ENCODE data around the gene FREM2.

FREM2 gene

GRCh38 chr13:38686577-38687245, at the start of gene FREM2:
FREM2 (plus strand) TSS chr13:38687077; CDS start chr13:38687345, 268 bp downstream.
- DNase-seq = no peak

DNA sequence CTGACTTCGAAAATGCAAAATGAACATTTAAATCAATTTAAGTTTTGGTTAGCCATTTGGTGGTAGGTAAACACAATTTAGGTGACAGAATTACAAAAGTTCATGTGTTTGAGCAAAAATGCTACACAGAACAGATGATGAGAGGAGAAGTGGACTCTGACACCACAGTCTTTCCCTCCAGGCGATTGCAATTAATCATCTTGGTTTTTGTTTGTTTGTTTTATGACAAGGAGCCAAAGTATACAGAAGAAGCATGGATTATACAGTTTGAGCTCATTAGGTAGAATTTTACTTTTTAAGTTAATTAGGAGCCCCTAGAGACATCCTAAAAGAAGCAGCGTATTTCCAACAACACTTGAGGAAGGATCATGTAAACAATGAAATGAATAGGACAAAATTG, 49.3 kb upstream of the FREM2 start:
- DNase-seq = no peak

- no peak for DNase-seq
Observed at GRCh38 chr13:38641164-38641948, 45.5 kb upstream of the FREM2 start.

DNA sequence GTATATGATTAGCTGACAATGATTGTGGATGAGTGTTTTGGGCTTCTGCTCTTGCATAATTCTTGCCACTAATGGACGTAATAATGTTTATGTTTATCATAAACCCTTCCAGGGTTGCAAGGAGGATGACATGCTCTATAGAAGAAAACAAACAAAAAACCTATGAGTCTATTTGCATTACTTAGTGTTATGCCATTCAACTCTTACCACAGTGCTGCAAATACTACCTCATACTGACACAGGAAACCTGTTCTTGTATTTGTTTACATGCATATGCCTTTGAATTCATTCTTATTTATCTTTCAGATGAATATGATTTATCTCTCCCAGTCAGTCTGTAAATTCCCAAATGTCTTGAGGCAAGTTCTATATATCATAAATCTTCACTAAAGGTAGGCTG, 39.6 kb upstream of the FREM2 start:
- DNase-seq = no peak

GRCh38 chr13:38648912-38649311, 38.0 kb upstream of the FREM2 start:
- DNase-seq = no peak

GRCh38 chr13:38656699-38657098, 30.2 kb upstream of the FREM2 start:
- no peak for DNase-seq

DNA sequence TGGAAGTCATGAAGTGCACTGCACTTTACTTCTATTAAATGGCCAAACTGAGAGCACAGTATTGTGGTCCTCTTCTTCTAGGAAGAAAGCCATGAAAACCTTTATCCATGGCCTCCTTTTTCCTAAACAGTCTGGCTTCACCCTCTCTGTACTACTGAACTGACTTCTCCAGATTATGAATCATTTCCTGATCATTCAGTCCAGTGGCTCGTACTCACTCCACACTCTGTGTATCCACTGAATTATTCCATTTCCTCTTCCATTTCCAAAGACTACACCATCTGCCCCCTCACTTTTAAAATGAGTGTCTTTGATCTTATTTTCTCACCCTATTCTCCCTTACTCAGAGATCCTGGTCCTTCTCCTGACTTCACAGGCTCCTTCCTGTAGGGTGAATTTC, 29.7 kb upstream of the FREM2 start:
- DNase-seq = no peak

DNA sequence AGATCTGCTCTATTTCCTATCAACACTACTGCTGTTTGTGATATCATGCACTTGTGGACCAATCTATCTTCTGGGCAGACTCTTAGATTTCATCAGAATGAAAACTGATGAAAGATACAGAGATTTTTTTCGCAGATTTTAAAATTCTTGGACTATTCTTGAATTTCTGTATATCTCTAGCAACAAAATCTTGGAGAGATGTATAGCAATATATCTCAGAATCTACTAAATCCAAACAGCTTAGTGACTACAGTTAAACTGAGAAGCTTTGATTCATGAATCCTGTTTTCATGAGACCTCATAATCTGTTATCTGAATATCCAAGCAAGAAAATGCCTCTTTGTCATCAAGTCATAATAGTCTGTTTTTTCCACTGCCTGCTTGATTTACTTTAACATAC, 28.0 kb upstream of the FREM2 start:
- no peak for DNase-seq

GRCh38 chr13:38661010-38661675, 25.7 kb upstream of the FREM2 start:
- DNase-seq = no peak

- DNase-seq = no peak
Observed at GRCh38 chr13:38662362-38662761, 24.5 kb upstream of the FREM2 start.

DNA sequence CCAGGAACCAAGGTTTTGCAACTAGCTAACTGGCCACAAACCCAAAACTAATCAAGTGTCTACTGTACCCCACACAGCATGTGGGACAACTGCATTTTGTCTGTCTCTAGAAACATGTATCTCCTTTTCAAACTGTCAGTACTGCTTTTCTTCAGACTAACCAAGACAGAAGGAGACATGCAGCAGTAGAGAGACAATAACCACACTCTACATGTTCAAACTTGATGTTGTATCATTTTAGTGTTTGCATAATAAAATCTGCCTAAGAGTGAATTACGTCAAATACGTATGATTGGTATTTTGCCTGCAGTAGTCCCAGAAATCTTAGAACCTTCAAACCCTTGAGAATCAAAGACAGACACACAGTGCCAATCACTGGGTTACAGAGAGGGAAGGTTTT, 22.0 kb upstream of the FREM2 start:
- no peak for DNase-seq

DNA sequence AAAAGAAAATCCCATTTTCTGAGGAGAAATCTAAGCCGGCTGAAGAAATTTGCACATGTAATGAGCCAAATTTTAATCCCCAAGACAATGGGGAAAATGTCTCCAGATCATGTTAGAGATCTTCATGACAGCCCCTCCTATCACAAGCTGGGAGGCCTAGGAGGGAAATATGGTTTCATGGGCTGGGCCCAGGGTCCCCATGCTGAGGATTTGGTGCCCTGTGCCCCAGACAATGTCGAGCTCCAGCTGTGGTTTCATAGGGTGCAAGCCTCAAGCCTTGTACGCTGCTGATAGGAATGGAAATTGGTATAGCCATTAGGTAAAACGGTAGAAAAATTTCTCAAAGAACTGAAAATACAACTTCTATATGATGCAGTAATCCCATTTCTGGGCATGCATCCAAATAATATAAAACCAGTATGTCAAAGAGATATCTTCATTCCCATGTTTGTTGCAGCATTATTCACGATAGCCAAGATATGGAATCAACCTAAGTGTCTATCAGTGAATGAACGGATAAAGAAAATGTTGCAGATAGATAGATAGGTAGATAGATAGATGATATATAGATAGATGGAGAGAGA, 19.3 kb upstream of the FREM2 start:
- no peak for DNase-seq

- no peak for DNase-seq
Observed at GRCh38 chr13:38669234-38669964, 17.5 kb upstream of the FREM2 start.

- DNase-seq = no peak
Observed at GRCh38 chr13:38670627-38671026, 16.2 kb upstream of the FREM2 start.

- DNase-seq = no peak
Observed at GRCh38 chr13:38671980-38672379, 14.9 kb upstream of the FREM2 start.

- DNase-seq = no peak
Observed at GRCh38 chr13:38674208-38674607, 12.7 kb upstream of the FREM2 start.

DNA sequence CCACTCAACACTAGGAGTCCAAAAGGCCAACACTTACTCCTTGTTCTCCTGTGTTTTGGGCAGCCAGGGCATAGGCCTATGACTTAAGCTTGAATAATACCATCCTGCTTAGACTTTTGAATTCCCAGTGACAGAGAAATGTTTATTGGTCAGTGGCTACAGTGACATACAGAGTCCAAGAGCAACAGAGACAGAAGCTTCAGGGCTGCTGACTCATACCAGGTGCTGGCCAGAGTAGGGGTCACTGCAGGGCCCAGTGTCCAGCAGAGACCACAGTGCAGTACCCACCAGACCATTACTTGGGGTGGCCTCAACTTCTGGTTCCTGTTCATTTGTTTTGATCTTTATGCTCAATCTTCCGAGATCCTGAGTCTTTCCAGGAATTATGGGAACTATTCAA, 6.0 kb upstream of the FREM2 start:
- DNase-seq = no peak

DNA sequence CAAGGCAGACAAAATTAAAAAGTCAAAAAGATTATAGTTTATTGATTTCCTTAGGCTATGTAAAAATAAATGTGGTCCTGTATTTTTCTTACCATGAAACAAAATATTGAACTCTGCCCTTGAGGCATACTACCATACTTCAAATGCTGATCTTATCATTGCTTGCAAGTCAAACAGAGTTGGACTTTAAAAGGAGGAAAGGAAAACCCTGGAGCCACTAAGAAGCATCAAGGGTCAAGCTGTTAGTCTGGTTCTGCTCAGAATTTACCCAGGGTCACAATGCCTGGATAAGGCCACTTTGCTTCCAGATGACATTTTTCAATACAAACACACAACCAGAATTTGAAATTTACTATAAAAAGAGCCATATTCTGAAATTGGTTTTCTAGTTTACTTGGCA, 2.2 kb upstream of the FREM2 start:
- no peak for DNase-seq

GRCh38 chr13:38685431-38685830, 1.4 kb upstream of the FREM2 start:
- DNase-seq = no peak

DNA sequence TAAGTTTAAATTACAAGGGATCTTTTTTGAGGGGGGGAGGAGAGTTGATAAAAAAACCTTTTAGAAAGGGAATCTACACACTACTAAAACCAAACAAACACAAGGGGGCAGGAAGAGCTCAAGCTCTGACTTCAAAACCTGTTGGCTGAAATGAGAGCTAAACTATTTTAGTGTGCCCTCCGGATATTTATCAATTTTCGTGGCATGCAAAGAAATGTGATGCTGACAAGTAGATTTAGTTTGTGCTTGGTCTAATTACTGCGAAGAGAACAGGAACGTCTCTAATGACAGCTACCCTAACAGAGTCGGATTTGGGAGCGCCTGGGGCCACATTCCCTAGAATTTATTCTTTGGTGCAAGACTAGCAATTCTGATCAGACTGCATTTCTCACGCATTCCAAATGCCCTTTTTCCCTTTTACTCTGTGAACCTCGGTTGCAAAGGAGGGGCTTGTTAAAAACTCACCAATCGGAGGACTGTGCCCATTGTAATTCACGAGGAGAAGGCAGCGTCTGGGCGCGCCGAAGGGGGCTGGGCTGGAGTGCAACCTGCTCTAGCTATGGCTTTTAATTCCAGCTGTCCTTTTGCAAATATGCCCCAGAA, 802 bp upstream of the FREM2 start:
- no peak for DNase-seq

- DNase-seq = no peak
Observed at GRCh38 chr13:38687246-38688229, 661 bp downstream of the FREM2 start.
